Cardiac fibroblast (primary cell): ENCODE results near the gene HPS5.
A peak's percentile ranks its signal among the peaks of the same experiment; 100 is the strongest.

Experiments used
- DNase-seq, 2 donors: peaks; one replicate each; pipeline versions ENCODE4 v3.0.0 to v3.0.0-alpha.2; 2010; ENCODE audit warnings: low read depth in 2 of 2
- H3K4me3 ChIP-seq, 2 donors: replicated peaks in 1 of 2; 1 replicate in 1 of 2; 2 replicates in 1 of 2; pipeline ENCODE4 v1.5.1; 2011; ENCODE audit warnings: low read depth in 2 of 2, low read length in 2 of 2, mild to moderate bottlenecking in 2 of 2, moderate library complexity in 1 of 2
- TF ChIP-seq, protein P1 (sequence below): IDR thresholded peaks from one replicate; pipeline ENCODE4 v1.5.1; 2011; ENCODE audit warnings: low read depth, mild to moderate bottlenecking, low read length, inconsistent platforms

HPS5 gene, protein sequence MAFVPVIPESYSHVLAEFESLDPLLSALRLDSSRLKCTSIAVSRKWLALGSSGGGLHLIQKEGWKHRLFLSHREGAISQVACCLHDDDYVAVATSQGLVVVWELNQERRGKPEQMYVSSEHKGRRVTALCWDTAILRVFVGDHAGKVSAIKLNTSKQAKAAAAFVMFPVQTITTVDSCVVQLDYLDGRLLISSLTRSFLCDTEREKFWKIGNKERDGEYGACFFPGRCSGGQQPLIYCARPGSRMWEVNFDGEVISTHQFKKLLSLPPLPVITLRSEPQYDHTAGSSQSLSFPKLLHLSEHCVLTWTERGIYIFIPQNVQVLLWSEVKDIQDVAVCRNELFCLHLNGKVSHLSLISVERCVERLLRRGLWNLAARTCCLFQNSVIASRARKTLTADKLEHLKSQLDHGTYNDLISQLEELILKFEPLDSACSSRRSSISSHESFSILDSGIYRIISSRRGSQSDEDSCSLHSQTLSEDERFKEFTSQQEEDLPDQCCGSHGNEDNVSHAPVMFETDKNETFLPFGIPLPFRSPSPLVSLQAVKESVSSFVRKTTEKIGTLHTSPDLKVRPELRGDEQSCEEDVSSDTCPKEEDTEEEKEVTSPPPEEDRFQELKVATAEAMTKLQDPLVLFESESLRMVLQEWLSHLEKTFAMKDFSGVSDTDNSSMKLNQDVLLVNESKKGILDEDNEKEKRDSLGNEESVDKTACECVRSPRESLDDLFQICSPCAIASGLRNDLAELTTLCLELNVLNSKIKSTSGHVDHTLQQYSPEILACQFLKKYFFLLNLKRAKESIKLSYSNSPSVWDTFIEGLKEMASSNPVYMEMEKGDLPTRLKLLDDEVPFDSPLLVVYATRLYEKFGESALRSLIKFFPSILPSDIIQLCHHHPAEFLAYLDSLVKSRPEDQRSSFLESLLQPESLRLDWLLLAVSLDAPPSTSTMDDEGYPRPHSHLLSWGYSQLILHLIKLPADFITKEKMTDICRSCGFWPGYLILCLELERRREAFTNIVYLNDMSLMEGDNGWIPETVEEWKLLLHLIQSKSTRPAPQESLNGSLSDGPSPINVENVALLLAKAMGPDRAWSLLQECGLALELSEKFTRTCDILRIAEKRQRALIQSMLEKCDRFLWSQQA

DNA sequence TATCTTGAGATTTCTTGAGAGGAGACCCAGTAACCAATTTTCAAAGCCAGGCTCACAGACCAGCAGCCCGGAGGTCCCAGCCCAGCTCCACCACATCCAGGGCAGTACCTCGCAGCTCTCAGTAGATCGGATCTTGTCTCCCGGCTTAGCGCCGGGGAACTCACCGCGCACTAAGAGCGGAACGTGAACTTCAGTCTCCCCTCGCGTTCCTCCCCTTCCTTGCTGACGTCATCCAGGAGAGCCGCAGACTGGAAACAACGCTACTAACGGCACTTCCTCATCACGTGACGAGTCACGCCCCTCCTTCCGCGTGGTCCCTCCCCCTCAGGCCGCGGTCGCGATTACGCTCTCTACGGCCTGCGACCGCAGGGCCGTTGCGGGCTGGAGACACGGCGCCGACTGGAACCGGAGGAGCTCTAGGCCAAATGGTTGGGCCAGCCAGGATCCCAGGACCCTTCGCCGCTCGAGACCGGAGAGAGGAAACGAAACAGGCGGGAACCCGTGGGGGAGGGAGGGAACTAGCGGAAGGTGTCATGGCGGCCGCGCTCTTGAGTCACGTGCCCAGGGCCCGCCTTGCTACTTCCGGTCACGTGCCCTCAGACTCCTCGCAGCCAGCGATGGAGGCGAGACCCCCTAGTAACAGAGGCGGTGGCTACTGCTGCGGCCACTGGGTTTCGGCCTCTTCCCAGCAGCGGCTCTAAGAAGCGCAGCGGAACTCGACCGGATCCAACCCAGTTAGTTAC, at the start of gene HPS5, which contains the start of gene GTF2H1:
HPS5 (minus strand) TSS at position 172 of the 743 bp plus-strand sequence. CDS start 4,282 bp downstream, outside the sequence.
GTF2H1 (plus strand) TSS at position 599 of the 743 bp plus-strand sequence. CDS start 10,508 bp downstream, outside the sequence.
- TF ChIP-seq, protein P1, sequence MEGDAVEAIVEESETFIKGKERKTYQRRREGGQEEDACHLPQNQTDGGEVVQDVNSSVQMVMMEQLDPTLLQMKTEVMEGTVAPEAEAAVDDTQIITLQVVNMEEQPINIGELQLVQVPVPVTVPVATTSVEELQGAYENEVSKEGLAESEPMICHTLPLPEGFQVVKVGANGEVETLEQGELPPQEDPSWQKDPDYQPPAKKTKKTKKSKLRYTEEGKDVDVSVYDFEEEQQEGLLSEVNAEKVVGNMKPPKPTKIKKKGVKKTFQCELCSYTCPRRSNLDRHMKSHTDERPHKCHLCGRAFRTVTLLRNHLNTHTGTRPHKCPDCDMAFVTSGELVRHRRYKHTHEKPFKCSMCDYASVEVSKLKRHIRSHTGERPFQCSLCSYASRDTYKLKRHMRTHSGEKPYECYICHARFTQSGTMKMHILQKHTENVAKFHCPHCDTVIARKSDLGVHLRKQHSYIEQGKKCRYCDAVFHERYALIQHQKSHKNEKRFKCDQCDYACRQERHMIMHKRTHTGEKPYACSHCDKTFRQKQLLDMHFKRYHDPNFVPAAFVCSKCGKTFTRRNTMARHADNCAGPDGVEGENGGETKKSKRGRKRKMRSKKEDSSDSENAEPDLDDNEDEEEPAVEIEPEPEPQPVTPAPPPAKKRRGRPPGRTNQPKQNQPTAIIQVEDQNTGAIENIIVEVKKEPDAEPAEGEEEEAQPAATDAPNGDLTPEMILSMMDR: no peak
- H3K4me3 ChIP-seq: peak within 1 kb of the TSS; percentile 65 to 77
- peak; percentile 99 for DNase-seq

DNA sequence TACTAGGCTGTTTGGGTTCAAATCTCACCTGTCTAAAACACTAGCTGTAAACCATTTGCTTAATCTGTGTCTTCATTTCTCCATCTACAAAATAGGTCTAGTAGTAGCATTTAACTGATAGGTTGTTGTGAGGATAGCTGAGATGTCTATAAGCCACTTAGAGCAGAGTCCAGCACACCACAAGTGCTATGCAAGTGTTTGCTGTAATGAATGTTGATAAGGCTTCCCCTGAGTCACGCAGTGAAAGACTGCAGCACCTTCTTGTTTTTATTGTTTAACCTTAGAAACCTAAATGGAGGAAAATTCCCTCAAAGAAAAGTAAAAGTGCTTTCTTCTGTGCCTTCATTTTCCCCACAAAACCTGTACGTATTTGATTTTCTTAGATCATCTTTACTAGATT, 49.3 kb upstream of the HPS5 start:
- no peak overlapping the region for H3K4me3 ChIP-seq
- DNase-seq: peak in 1 of 2 donors; percentile 45
- TF ChIP-seq, protein P1: no peak

DNA sequence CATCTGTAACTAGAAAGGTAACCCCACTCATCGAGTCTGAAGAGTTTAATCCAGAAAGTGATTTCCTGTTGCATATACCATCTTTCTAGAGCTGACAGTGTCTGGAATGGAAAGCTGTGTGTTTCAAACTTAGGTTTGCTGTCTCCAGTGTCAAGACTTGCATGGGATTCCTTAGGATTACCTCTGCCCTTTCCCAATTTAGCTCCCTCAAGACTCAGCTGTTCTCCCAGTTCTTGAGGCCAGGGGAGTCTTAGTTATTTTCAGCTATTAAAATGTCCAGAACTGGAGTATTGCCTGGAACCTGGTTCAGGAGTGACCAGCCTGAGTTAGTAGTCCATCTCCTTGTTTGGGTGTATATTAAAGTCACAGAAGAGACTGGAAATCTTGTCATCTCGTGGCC, 47.5 kb upstream of the HPS5 start:
- H3K4me3 ChIP-seq: no peak overlapping the region
- DNase-seq: no peak
- TF ChIP-seq, protein P1: no peak

DNA sequence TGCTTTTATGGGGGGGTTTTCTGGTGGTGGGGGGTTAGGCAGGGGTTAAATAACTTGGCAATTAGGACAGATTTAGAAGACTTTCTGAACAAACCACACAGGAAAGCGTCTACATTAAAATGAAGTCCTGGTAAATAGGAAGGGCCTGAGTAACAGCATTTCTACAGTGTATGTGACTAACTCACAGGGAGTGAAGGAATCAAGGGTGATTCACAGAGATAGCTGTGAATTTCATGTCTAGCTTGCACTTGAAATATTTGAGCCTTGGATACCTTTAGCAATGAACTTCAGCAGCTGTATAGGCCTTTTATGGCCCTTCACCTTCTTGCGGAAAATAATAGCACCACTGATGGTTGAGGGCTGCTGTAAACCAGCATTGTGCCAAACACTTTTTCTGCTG, 46.3 kb upstream of the HPS5 start:
- DNase-seq: peak; percentile 30 to 73
- TF ChIP-seq, protein P1: no peak
- no peak overlapping the region for H3K4me3 ChIP-seq

DNA sequence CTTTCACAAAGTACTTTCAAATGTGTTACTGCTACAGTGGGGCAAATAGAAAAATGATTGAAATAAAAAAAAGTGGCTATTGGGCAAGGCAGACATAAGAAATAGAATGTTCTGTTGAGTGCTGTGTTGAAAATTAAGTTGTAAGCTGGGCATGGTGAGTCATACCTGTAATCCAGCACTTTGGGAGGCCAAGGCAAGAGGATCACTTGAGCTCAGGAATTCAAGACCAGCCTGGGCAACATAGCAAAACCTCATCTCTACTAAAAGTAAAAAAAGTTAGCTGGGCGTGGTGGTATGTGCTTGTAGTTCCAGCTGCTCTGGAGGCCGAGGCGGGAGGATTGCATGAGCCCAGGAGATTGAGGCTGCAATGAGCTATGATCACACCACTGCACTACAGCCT, 45.5 kb upstream of the HPS5 start:
- peak; percentile 28 to 45 for DNase-seq
- no peak overlapping the region for H3K4me3 ChIP-seq
- TF ChIP-seq, protein P1: no peak

DNA sequence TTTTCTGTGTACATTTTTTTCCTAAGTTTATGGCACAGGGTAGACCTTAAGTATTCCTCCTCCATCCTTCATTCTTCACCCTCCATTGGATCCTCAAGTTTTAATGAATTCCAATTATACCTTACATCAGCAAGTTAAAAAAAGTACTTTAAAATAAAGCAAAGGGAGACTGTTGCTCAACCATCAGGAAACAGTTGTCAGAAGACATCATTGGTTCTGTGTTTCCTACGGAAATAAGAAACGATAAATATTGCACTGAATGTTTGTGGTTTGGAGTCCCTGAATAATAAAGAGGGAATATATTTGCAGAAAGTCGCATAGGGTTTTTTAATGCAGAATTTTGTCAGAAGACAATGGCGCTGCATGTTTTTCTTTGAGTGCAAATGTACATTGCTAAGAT, 44.3 kb upstream of the HPS5 start:
- no peak overlapping the region for H3K4me3 ChIP-seq
- peak in 1 of 2 donors; percentile 34 for DNase-seq
- TF ChIP-seq, protein P1: no peak
